Astrocyte (in vitro differentiated cells and primary cell): ENCODE results near the gene CTIF.

Experiments
- EZH2 ChIP-seq: IDR thresholded peaks from 2 replicates; pipeline ENCODE4 v1.6.1; 2012; ENCODE audit warnings: mild to moderate bottlenecking, low read length, inconsistent platforms; ENCODE audit not compliant: insufficient read depth
- TF ChIP-seq, protein P1 (sequence below): IDR thresholded peaks from 2 replicates; pipeline ENCODE4 v1.5.1; 2011; ENCODE audit warnings: low read depth, mild to moderate bottlenecking, inconsistent platforms, low read length, moderate library complexity; ENCODE audit not compliant: insufficient read depth

DNA sequence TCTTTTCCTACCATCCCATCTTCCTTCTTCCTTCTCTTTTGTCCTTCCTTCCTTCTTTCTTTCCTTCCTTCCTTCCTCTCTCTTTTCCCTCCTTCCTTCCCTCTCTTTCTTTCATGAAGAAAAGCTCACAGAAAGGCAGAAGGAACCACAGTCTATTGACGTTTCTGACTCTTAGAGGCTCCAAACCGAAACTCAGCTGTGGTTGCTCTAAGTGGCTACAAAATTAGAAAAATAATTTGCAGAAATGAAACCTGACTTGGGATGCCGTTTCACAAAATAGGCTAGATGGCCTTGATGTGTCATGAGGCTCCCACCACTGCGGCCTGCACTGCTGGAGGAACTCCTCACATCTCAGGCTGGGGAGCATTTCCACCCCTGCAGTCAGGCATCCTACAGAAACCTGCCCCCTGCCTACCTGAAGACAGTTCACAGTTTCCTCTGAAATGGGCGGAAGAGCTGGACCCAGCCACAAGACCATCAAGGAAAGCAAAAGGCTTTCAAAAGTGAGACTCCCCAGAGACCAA lies 246.3 kb downstream of the CTIF start:
- no peak for TF ChIP-seq EZH2
- TF ChIP-seq, protein P1, sequence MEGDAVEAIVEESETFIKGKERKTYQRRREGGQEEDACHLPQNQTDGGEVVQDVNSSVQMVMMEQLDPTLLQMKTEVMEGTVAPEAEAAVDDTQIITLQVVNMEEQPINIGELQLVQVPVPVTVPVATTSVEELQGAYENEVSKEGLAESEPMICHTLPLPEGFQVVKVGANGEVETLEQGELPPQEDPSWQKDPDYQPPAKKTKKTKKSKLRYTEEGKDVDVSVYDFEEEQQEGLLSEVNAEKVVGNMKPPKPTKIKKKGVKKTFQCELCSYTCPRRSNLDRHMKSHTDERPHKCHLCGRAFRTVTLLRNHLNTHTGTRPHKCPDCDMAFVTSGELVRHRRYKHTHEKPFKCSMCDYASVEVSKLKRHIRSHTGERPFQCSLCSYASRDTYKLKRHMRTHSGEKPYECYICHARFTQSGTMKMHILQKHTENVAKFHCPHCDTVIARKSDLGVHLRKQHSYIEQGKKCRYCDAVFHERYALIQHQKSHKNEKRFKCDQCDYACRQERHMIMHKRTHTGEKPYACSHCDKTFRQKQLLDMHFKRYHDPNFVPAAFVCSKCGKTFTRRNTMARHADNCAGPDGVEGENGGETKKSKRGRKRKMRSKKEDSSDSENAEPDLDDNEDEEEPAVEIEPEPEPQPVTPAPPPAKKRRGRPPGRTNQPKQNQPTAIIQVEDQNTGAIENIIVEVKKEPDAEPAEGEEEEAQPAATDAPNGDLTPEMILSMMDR: no peak
